K562 (cell line): ENCODE results near the gene CPLANE2. TPM values are rescaled to one million over a fixed set of nuclear protein-coding genes. Genes with fewer than 3 reads are reported as not detected.

Source experiments
- BACH1 ChIP-seq: fragments of 200-800 bp; sonication (Bioruptor generic); IDR thresholded peaks from 2 replicates; pipeline ENCODE4 v1.6.1; 2016; ENCODE audit warnings: missing genetic modification characterization, missing compliant biosample characterization
- BHLHE40 ChIP-seq: IDR thresholded peaks from 2 replicates; pipeline ENCODE4 v1.6.1; 2011; ENCODE audit warnings: low read length, improper control_type of control experiment
- CGGBP1 ChIP-seq: fragments of 250-450 bp; sonication (Bioruptor Pico); IDR thresholded peaks from 2 replicates; pipeline ENCODE4 v1.9.0; 2021; ENCODE audit warnings: mild to moderate bottlenecking
- E2F8 ChIP-seq: fragments of 450-650 bp; IDR thresholded peaks from 2 replicates; pipeline ENCODE4 v1.7.1; 2018; ENCODE audit warnings: mild to moderate bottlenecking, low read depth; ENCODE audit not compliant: partially characterized antibody
- GABPB1 ChIP-seq: sonication (generic); formaldehyde crosslinking; IDR thresholded peaks from 2 replicates; pipeline ENCODE4 v1.8.0; 2022; ENCODE audit warnings: mild to moderate bottlenecking, missing genetic modification reagents
- HDAC1 ChIP-seq, 2 experiments: fragments of 450-650 bp; IDR thresholded peaks; 2 replicates each; pipeline ENCODE4 v1.6.1; 2016 to 2017; ENCODE audit warnings: inconsistent platforms in 1 of 2, mild to moderate bottlenecking in 1 of 2, moderate library complexity in 1 of 2
- HMBOX1 ChIP-seq: sonication (generic); IDR thresholded peaks from 2 replicates; pipeline ENCODE4 v1.6.1; 2016
- HSF4 ChIP-seq: fragments of 250-450 bp; sonication (Bioruptor Pico); IDR thresholded peaks from 2 replicates; pipeline ENCODE4 v2.1.2; 2022; ENCODE audit warnings: mild to moderate bottlenecking, moderate library complexity, borderline replicate concordance
- JUND ChIP-seq, 2 experiments: IDR thresholded peaks; 2 replicates in 1 of 2; 3 replicates in 1 of 2; pipeline ENCODE4 v1.6.1; 2011; ENCODE audit warnings: borderline replicate concordance in 2 of 2, low read depth in 2 of 2, low read length in 2 of 2, improper control_type of control experiment in 1 of 2, missing biosample characterization in 1 of 2, missing genetic modification characterization in 1 of 2, missing genetic modification reagents in 1 of 2
- LEF1 ChIP-seq: fragments of 450-650 bp; IDR thresholded peaks from 2 replicates; pipeline ENCODE4 v1.6.1; 2016; ENCODE audit warnings: mild to moderate bottlenecking
- MTA3 ChIP-seq: fragments of 450-650 bp; formaldehyde crosslinking; IDR thresholded peaks from 2 replicates; pipeline ENCODE4 v1.6.1; 2017; ENCODE audit warnings: mild to moderate bottlenecking, borderline replicate concordance
- RBFOX2 ChIP-seq: fragments of 200-400 bp; formaldehyde crosslinking; IDR thresholded peaks from 2 replicates; pipeline ENCODE4 v1.6.1; 2017; ENCODE audit warnings: low read depth, mild to moderate bottlenecking, low read length, moderate library complexity
- RCOR1 ChIP-seq, 2 experiments: IDR thresholded peaks; 2 replicates each; pipeline ENCODE4 v1.6.1; 2012; ENCODE audit warnings: low read depth in 2 of 2, low read length in 2 of 2, borderline replicate concordance in 1 of 2, improper control_type of control experiment in 1 of 2
- SP1 ChIP-seq: sonication (generic); formaldehyde crosslinking; IDR thresholded peaks from 2 replicates; pipeline ENCODE4 v1.8.1; 2022; ENCODE audit warnings: mild to moderate bottlenecking, missing genetic modification reagents
- TARDBP ChIP-seq: fragments of 450-650 bp; IDR thresholded peaks from 2 replicates; pipeline ENCODE4 v1.6.1; 2016
- TEAD4 ChIP-seq, 2 experiments: sonication (generic) in 1 of 2; formaldehyde crosslinking in 1 of 2; IDR thresholded peaks; 2 replicates each; pipeline versions ENCODE4 v1.6.1 to v1.8.0; 2012 to 2022; ENCODE audit warnings: borderline replicate concordance in 1 of 2, inconsistent platforms in 1 of 2, low read length in 1 of 2, mild to moderate bottlenecking in 1 of 2, missing genetic modification reagents in 1 of 2
- U2AF2 ChIP-seq: fragments of 200-400 bp; formaldehyde crosslinking; optimal IDR thresholded peaks from 2 replicates; pipeline ENCODE3; 2017; ENCODE audit warnings: low read depth, mild to moderate bottlenecking, low read length
- ZNF445 ChIP-seq: fragments of 250-450 bp; sonication (Bioruptor Pico); IDR thresholded peaks from 2 replicates; pipeline ENCODE4 v1.4.0; 2020; ENCODE audit warnings: low read depth, mild to moderate bottlenecking, moderate library complexity
- ZNF592 ChIP-seq: fragments of 450-650 bp; IDR thresholded peaks from 2 replicates; pipeline ENCODE4 v1.6.1; 2017; ENCODE audit warnings: antibody characterized with exemption, mild to moderate bottlenecking
- polyA plus RNA-seq, 8 experiments: library from polyadenylated mRNA; depleted of rRNA in 4 of 8; stranded (reverse) in 5 of 8; unstranded in 3 of 8; fragments of >200 nt; fragmentation: Nextera tagmentation in 2 of 8; fragmentation: Illumina TruSeq in 1 of 8; extraction: Ambion mirVana in 2 of 8; extraction: Trizol in 1 of 8; gene quantifications; 2 replicates each; pipeline versions ENCODE4 v1.2.1 to v1.2.3, GENCODE V29; 2011 to 2014; ENCODE audit warnings: inconsistent platforms in 1 of 8, missing spikeins in 1 of 8
- total RNA-seq, 7 experiments: library from RNA; depleted of rRNA in 6 of 7; stranded (reverse); fragments of >200 nt in 6 of 7; fragmentation: Illumina TruSeq in 2 of 7; extraction: Trizol in 2 of 7; gene quantifications; 2 replicates each; pipeline versions ENCODE4 v1.2.1 to v1.2.3, GENCODE V29; 2011 to 2021; ENCODE audit warnings: low replicate concordance in 1 of 7

CPLANE2 gene
- total and polyA plus RNA-seq, 9 of the 15 experiments (the other 6 are each of a cell fraction or from before 2014, with no cell fraction given) = 0.17 to 20.9 (median 8.1) TPM

GRCh38 chr1:16217061-16217785 lies 19.8 kb downstream of the CPLANE2 start (continued):
- TF ChIP-seq ZNF592 (peak; percentile 65), ZNF445 (no peak), E2F8 (peak; percentile 25), LEF1 (no peak), CGGBP1 (no peak), RBFOX2 (peak; percentile 48; the same call in 1 of the 2 replicates), BHLHE40 (peak; percentile 24), HSF4 (CRISPR knock-in tag) (no peak), U2AF2 (no peak), GABPB1 (CRISPR knock-in tag) (peak; percentile 39; the same call in 1 of the 2 replicates), HMBOX1 (no peak), SP1 (CRISPR knock-in tag) (peak; percentile 87), TARDBP (no peak), JUND (IDR thresholded peaks at IDR 0.05; ENCODE audit: borderline replicate concordance, low read depth, low read length) (0 out of 2 replicates have a peak, but pooled peaks have one; percentile 43), JUND (tag; IDR thresholded peaks at IDR 0.05; ENCODE audit: borderline replicate concordance, low read depth, low read length) (no peak; the same call in 2 of the 3 replicates), MTA3 (peak; percentile 13; the same call in 1 of the 2 replicates), HDAC1 (IDR thresholded peaks at IDR 0.05) (peak in 1 of 2 experiments; percentile 37; a peak in 2 of 4 replicates), RCOR1 (IDR thresholded peaks at IDR 0.05; ENCODE audit: borderline replicate concordance in 1 of 2, low read depth in 2 of 2, low read length in 2 of 2) (0 out of 4 replicates have a peak, but pooled peaks of 1 of the 2 experiments have one; percentile 13), TEAD4 (IDR thresholded peaks at IDR 0.05; ENCODE audit: low read length) (0 out of 2 replicates have a peak, but pooled peaks have one; percentile 8), TEAD4 (CRISPR knock-in tag; IDR thresholded peaks at IDR 0.05; ENCODE audit: borderline replicate concordance) (no peak), BACH1 (no peak)
